Hematopoietic multipotent progenitor cell treated with erythropoietin and hydrocortisone succinate and interleukin-3 and kit ligand, for 15 days (in vitro differentiated cells): ENCODE results near the gene TUT7.

Experiments used
- DNase-seq: peaks from one replicate; pipeline ENCODE4 v3.0.0-alpha.2; 2015; ENCODE audit warnings: low spot score

Gene TUT7

GRCh38 chr9:86257391-86257790 is 96.8 kb downstream of the TUT7 start:
- DNase-seq, result no peak

- no peak for DNase-seq
Measured at GRCh38 chr9:86256653-86257052, 97.6 kb downstream of the TUT7 start.

GRCh38 chr9:86253577-86253976 is 100.6 kb downstream of the TUT7 start:
- no peak for DNase-seq

DNA sequence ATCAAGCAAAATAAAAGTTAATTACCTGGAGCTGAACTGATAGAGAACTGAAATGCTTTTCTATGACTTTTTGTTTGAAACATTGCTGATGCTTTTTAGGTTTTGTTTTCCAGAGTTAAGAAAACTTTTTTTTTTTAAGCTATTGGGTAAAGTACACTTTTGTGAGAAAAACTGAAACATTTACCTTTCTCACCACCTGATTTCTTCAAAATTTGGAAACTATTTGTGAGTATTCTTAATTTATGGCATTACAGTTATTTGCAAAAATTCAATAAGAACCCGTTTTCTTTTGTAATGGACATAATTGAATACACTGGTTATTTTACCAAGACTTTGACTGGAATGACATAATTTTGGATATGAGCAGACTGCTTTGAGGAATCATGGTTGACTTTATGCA is 101.3 kb downstream of the TUT7 start:
- DNase-seq, result no peak

GRCh38 chr9:86250123-86250522 is 104.1 kb downstream of the TUT7 start:
- no peak for DNase-seq

DNA sequence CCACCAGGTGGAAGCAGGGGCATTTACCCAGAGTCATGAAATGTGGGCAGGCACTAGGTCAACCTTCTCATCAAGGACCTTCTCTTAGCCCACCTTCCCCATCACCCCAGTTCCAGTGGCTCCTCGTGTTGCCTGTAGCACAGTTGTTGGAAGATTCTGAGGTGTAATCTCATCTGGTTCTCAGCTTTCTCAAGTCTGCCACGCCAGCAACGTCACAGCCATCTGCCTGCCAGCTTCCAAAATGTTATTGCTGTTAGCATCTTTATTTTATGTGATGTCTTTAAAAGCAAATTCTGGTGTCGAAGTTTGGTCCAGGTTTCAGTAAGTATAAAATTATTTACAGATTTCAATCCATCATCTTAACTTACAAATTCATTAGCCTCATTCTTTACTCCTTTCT is 105.5 kb downstream of the TUT7 start:
- no peak for DNase-seq

DNA sequence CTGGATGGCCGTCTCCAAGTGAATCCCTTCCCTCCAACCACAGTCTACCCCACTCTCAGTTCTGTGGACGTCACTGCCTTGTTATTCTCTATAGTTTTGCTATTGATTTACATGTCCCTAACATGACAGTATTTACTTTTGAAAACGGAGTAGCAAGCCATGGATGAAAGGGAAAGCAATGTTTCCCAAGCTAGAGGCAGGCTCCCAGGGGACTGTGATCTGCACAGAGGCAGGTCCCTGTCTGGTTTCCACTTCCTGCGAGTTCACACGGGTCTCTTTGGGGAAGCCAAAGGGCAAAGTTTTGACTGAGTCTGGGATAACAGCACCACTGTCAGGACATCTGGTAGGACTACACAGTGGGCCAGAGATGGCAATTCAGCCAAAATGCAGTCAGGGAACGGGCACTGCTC is 107.5 kb downstream of the TUT7 start:
- DNase-seq, result no peak

DNA sequence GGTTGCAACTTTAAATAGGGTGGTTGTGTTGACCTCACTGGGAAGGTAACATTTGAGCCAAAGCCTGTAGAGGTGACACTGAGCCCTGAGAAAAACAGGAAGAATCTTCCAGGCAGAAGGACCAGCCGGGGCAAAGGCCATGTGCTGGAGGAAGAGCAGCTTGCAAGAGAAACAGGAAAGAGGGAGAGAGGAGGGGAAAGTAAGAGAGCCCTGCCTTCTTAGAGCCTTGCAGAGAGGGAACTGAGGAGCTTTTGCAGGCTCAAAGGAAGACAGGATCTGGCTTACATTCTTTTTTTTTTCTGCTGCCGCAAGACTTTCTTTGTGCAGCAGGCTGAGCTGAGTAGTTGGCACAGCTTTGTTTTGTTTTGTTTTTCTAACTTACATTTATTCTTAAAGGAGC is 112.1 kb downstream of the TUT7 start:
- DNase-seq, result no peak

GRCh38 chr9:86241216-86241615 is 113.0 kb downstream of the TUT7 start:
- DNase-seq, result no peak

GRCh38 chr9:86238861-86239770 is 115.1 kb downstream of the TUT7 start:
- DNase-seq, result no peak
